SK-N-MC (cell line): Measurements from ENCODE around the gene BRI3.

Source experiments
- DNase-seq: peaks from one replicate; pipeline ENCODE4 v3.0.0-alpha.2; 2011; ENCODE audit warnings: low read depth, low spot score
- H3K27ac ChIP-seq: fragments of 200-600 bp; sonication (generic); 2 replicates; pipeline ENCODE4 v1.5.1; 2016; ENCODE audit warnings: mixed run types
- H3K36me3 ChIP-seq: fragments of 200-600 bp; sonication (generic); 2 replicates; pipeline ENCODE4 v1.6.1; 2017; ENCODE audit warnings: antibody characterized with exemption, low read length, mixed read lengths; ENCODE audit not compliant: insufficient read depth
- H3K4me3 ChIP-seq: fragments of 200-600 bp; sonication (generic); 2 replicates; pipeline ENCODE4 v1.5.1; 2016
- H3K9ac ChIP-seq: fragments of 200-600 bp; sonication (generic); 2 replicates; pipeline ENCODE4 v1.8.0; 2017; ENCODE audit warnings: mixed run types, mixed read lengths; ENCODE audit not compliant: insufficient read length
- H3K9me3 ChIP-seq: fragments of 200-600 bp; sonication (generic); 2 replicates; pipeline ENCODE4 v1.6.1; 2017; ENCODE audit warnings: low read depth, mild to moderate bottlenecking, antibody characterized with exemption, low read length, moderate library complexity, mixed read lengths
- EZH2 ChIP-seq: fragments of 200-600 bp; sonication (generic); IDR thresholded peaks from one replicate; pipeline ENCODE4 v1.6.1; 2017; ENCODE audit warnings: antibody characterized with exemption
- FOXP2 ChIP-seq: optimal IDR thresholded peaks from 2 replicates; pipeline ENCODE3; 2011; ENCODE audit warnings: mild to moderate bottlenecking, moderate library complexity; ENCODE audit not compliant: insufficient read depth; ENCODE audit errors: extremely low read length, control extremely low read depth
- POLR2AphosphoS5 ChIP-seq: IDR thresholded peaks from 2 replicates; pipeline ENCODE4 v1.6.1; 2012; ENCODE audit warnings: mild to moderate bottlenecking, low read depth, low read length, borderline replicate concordance

The BRI3 gene

GRCh38 chr7:98238976-98239375 lies 42.5 kb upstream of the BRI3 start:
- Histone ChIP-seq H3K27ac (no peak overlapping the region), H3K4me3 (no peak overlapping the region), H3K36me3 (no peaks in the 10 kb centered on the region), H3K9me3 (no peaks in the 10 kb centered on the region), H3K9ac (no peak overlapping the region)
- TF ChIP-seq FOXP2, result no peak
- TF ChIP-seq EZH2, result no peak
- TF ChIP-seq POLR2AphosphoS5, result no peak
- DNase-seq, result no peak

GRCh38 chr7:98240961-98241673 lies 40.4 kb upstream of the BRI3 start:
- Histone ChIP-seq H3K9ac (no peak overlapping the region), H3K27ac (no peak overlapping the region), H3K36me3 (no peaks in the 10 kb centered on the region), H3K4me3 (no peak overlapping the region), H3K9me3 (no peaks in the 10 kb centered on the region)
- DNase-seq, result no peak
- TF ChIP-seq POLR2AphosphoS5, result no peak
- no peak for TF ChIP-seq FOXP2
- no peak for TF ChIP-seq EZH2

GRCh38 chr7:98241674-98242241 lies 39.7 kb upstream of the BRI3 start:
- no peaks in the 10 kb centered on the region for H3K9me3 ChIP-seq
- TF ChIP-seq FOXP2, result no peak
- TF ChIP-seq POLR2AphosphoS5, result no peak
- TF ChIP-seq EZH2, result no peak
- DNase-seq, result no peak
- no peak overlapping the region for H3K27ac ChIP-seq
- H3K36me3 ChIP-seq, result no peaks in the 10 kb centered on the region
- H3K9ac ChIP-seq, result no peak overlapping the region
- H3K4me3 ChIP-seq, result no peak overlapping the region

- Histone ChIP-seq H3K27ac (no peak overlapping the region), H3K9me3 (no peaks in the 10 kb centered on the region), H3K4me3 (no peak overlapping the region), H3K36me3 (no peaks in the 10 kb centered on the region), H3K9ac (no peak overlapping the region)
- TF ChIP-seq POLR2AphosphoS5 (no peak), EZH2 (no peak), FOXP2 (no peak)
- no peak for DNase-seq
These were observed 39.1 kb upstream of the BRI3 start for GRCh38 chr7:98242342-98242741.

GRCh38 chr7:98242934-98243333 lies 38.6 kb upstream of the BRI3 start:
- Histone ChIP-seq H3K9me3 (no peaks in the 10 kb centered on the region), H3K36me3 (no peaks in the 10 kb centered on the region), H3K9ac (no peak overlapping the region), H3K4me3 (no peak overlapping the region), H3K27ac (no peak overlapping the region)
- no peak for DNase-seq
- TF ChIP-seq EZH2, result no peak
- TF ChIP-seq POLR2AphosphoS5, result no peak
- no peak for TF ChIP-seq FOXP2

GRCh38 chr7:98244871-98245270 lies 36.6 kb upstream of the BRI3 start:
- Histone ChIP-seq H3K9me3 (no peaks in the 10 kb centered on the region), H3K4me3 (no peak overlapping the region), H3K9ac (no peak overlapping the region), H3K27ac (no peak overlapping the region), H3K36me3 (no peaks in the 10 kb centered on the region)
- no peak for DNase-seq
- TF ChIP-seq FOXP2 (no peak), EZH2 (no peak), POLR2AphosphoS5 (no peak)

GRCh38 chr7:98248156-98248555 lies 33.3 kb upstream of the BRI3 start:
- TF ChIP-seq EZH2 (no peak), FOXP2 (no peak), POLR2AphosphoS5 (no peak)
- no peak overlapping the region for H3K4me3 ChIP-seq
- no peak overlapping the region for H3K27ac ChIP-seq
- no peak overlapping the region for H3K9ac ChIP-seq
- no peaks in the 10 kb centered on the region for H3K9me3 ChIP-seq
- no peaks in the 10 kb centered on the region for H3K36me3 ChIP-seq
- no peak for DNase-seq

- Histone ChIP-seq H3K9me3 (no peaks in the 10 kb centered on the region), H3K4me3 (no peak overlapping the region), H3K9ac (no peak overlapping the region), H3K36me3 (no peaks in the 10 kb centered on the region), H3K27ac (no peak overlapping the region)
- no peak for DNase-seq
- TF ChIP-seq EZH2 (no peak), POLR2AphosphoS5 (no peak), FOXP2 (no peak)
These were observed 32.4 kb upstream of the BRI3 start for GRCh38 chr7:98249106-98249505.

- no peaks in the 10 kb centered on the region for H3K36me3 ChIP-seq
- no peak for DNase-seq
- no peak overlapping the region for H3K9ac ChIP-seq
- H3K4me3 ChIP-seq, result no peak overlapping the region
- H3K9me3 ChIP-seq, result no peaks in the 10 kb centered on the region
- H3K27ac ChIP-seq, result no peak overlapping the region
- TF ChIP-seq FOXP2 (no peak), EZH2 (no peak), POLR2AphosphoS5 (no peak)
These were observed 30.7 kb upstream of the BRI3 start for GRCh38 chr7:98250789-98251188.
